Vagina (tissue), 2 donors: ENCODE data around the gene MDP1. TPM values are rescaled to one million over a fixed set of nuclear protein-coding genes. Genes with fewer than 3 reads are reported as not detected.

Experiments
- DNase-seq, 2 donors: peaks; one replicate each; pipeline ENCODE4 v3.0.0-alpha.2; 2017; ENCODE audit errors: extremely low spot score in 2 of 2
- H3K27ac ChIP-seq: fragments of 200-600 bp; sonication (generic); one replicate; pipeline ENCODE4 v1.5.1; 2019
- H3K27me3 ChIP-seq: fragments of 200-600 bp; sonication (generic); one replicate; pipeline ENCODE4 v1.5.1; 2019
- H3K36me3 ChIP-seq, 2 donors: fragments of 200-600 bp; sonication (generic); one replicate each; pipeline ENCODE4 v1.5.1; 2017 to 2019
- H3K4me1 ChIP-seq: fragments of 200-600 bp; sonication (generic); one replicate; pipeline ENCODE4 v1.5.1; 2019
- H3K4me3 ChIP-seq, 2 donors: fragments of 200-600 bp; sonication (generic); 1 replicate in 1 of 2; 2 replicates in 1 of 2; pipeline ENCODE4 v1.5.1; 2016 to 2019
- H3K9me3 ChIP-seq: fragments of 200-600 bp; sonication (generic); one replicate; pipeline ENCODE4 v1.5.1; 2019
- CTCF ChIP-seq, 3 experiments: fragments of 450-650 bp in 2 of 3; fragments of 200-600 bp in 1 of 3; sonication (generic) in 1 of 3; IDR thresholded peaks; one replicate each; pipeline ENCODE4 v1.5.1; 2017 to 2019; ENCODE audit warnings: antibody characterized with exemption in 3 of 3, mild to moderate bottlenecking in 2 of 3, moderate library complexity in 2 of 3
- POLR2A ChIP-seq, 2 donors: fragments of 450-650 bp; IDR thresholded peaks; one replicate each; pipeline ENCODE4 v1.6.1; 2017; ENCODE audit warnings: antibody characterized with exemption in 2 of 2, mild to moderate bottlenecking in 2 of 2, moderate library complexity in 2 of 2
- POLR2AphosphoS5 ChIP-seq, 2 donors: sonication (generic); formaldehyde crosslinking; IDR thresholded peaks; one replicate each; pipeline ENCODE4 v1.9.0; 2017; ENCODE audit warnings: antibody characterized with exemption in 2 of 2, mild to moderate bottlenecking in 2 of 2, low read depth in 1 of 2; ENCODE audit not compliant: insufficient read depth in 1 of 2
- intact Hi-C: fragments of 100-400 bp; cut with DNase I; formaldehyde crosslinking; loops from one replicate; pipeline ENCODE4 v1.15.1; 2023
- total RNA-seq: library from RNA; depleted of rRNA; stranded (reverse); fragments of >200 nt; gene quantifications from one replicate; pipeline ENCODE4 v1.2.3, GENCODE V29; 2016

MDP1 gene
- total RNA-seq, 1 donor from 2014 or later, result 32.7 TPM

- no peaks in the 10 kb centered on the region for H3K9me3 ChIP-seq
- H3K36me3 ChIP-seq, result peaks cover 0 to 26% of the 10 kb centered on the region in 2 donors
- H3K4me3 ChIP-seq, result no peak overlapping the region
- intact Hi-C loops, result no loop called here
- H3K27me3 ChIP-seq, result no peaks in the 10 kb centered on the region
- H3K27ac ChIP-seq, result no peak overlapping the region
- TF ChIP-seq POLR2AphosphoS5 (IDR thresholded peaks at IDR 0.05; ENCODE audit: insufficient read depth in 1 of 2, low read depth in 1 of 2) (no peak), POLR2A (IDR thresholded peaks at IDR 0.05) (no peak), CTCF (IDR thresholded peaks at IDR 0.05) (no peak)
- H3K4me1 ChIP-seq, result peaks cover 26% of the 10 kb centered on the region
- DNase-seq, result no peak
These were observed 25.4 kb downstream of the MDP1 start for GRCh38 chr14:24190416-24190815.

- intact Hi-C loops, result no loop called here
- Histone ChIP-seq H3K9me3 (no peaks in the 10 kb centered on the region), H3K4me1 (peaks cover 21% of the 10 kb centered on the region), H3K27me3 (no peaks in the 10 kb centered on the region), H3K36me3 (peaks cover 0 to 36% of the 10 kb centered on the region in 2 donors), H3K27ac (no peak overlapping the region), H3K4me3 (no peak overlapping the region)
- TF ChIP-seq CTCF (IDR thresholded peaks at IDR 0.05) (no peak), POLR2A (IDR thresholded peaks at IDR 0.05) (no peak), POLR2AphosphoS5 (IDR thresholded peaks at IDR 0.05; ENCODE audit: insufficient read depth in 1 of 2, low read depth in 1 of 2) (no peak)
- no peak for DNase-seq
These were observed 26.4 kb downstream of the MDP1 start for GRCh38 chr14:24189460-24189859.

GRCh38 chr14:24189059-24189375 is 26.8 kb downstream of the MDP1 start:
- DNase-seq, result no peak
- intact Hi-C loops, result no loop called here
- TF ChIP-seq POLR2A (IDR thresholded peaks at IDR 0.05), result no peak
- TF ChIP-seq POLR2AphosphoS5 (IDR thresholded peaks at IDR 0.05; ENCODE audit: insufficient read depth in 1 of 2, low read depth in 1 of 2), result no peak
- no peak for TF ChIP-seq CTCF (IDR thresholded peaks at IDR 0.05)
- no peak overlapping the region for H3K27ac ChIP-seq
- H3K4me1 ChIP-seq, result peaks cover 17% of the 10 kb centered on the region
- peak overlapping the region; percentile 50 to 82 for H3K4me3 ChIP-seq
- peaks cover 0 to 40% of the 10 kb centered on the region in 2 donors for H3K36me3 ChIP-seq
- H3K9me3 ChIP-seq, result no peaks in the 10 kb centered on the region
- H3K27me3 ChIP-seq, result no peaks in the 10 kb centered on the region

GRCh38 chr14:24188251-24189058 is 27.4 kb downstream of the MDP1 start, which contains the start of gene IPO4:
Gene IPO4 (minus strand): TSS chr14:24188816. CDS start chr14:24188787, 29 bp downstream.
- Histone ChIP-seq H3K9me3 (no peaks in the 10 kb centered on the region), H3K4me3 (peak within 1 kb of the TSS; percentile 50 to 82), H3K27ac (peak within 1 kb of the TSS; percentile 23), H3K36me3 (peaks cover 0 to 46% of the 10 kb centered on the region in 2 donors), H3K27me3 (no peaks in the 10 kb centered on the region), H3K4me1 (peaks cover 13% of the 10 kb centered on the region)
- DNase-seq, result peak in 1 of 2 donors; percentile 98
- peak in 1 of 2 donors; percentile 2 for TF ChIP-seq POLR2A (IDR thresholded peaks at IDR 0.05)
- TF ChIP-seq POLR2AphosphoS5 (IDR thresholded peaks at IDR 0.05; ENCODE audit: insufficient read depth in 1 of 2, low read depth in 1 of 2), result peak; percentile 83 to 98
- TF ChIP-seq CTCF (IDR thresholded peaks at IDR 0.05), result no peak
- intact Hi-C loops, result no loop called here

- TF ChIP-seq POLR2A (IDR thresholded peaks at IDR 0.05), result no peak
- no peak for TF ChIP-seq CTCF (IDR thresholded peaks at IDR 0.05)
- TF ChIP-seq POLR2AphosphoS5 (IDR thresholded peaks at IDR 0.05; ENCODE audit: insufficient read depth in 1 of 2, low read depth in 1 of 2), result no peak
- H3K4me1 ChIP-seq, result peaks cover 13% of the 10 kb centered on the region
- H3K27me3 ChIP-seq, result no peaks in the 10 kb centered on the region
- H3K27ac ChIP-seq, result no peak overlapping the region
- H3K36me3 ChIP-seq, result peaks cover 0 to 50% of the 10 kb centered on the region in 2 donors
- H3K9me3 ChIP-seq, result no peaks in the 10 kb centered on the region
- H3K4me3 ChIP-seq, result peak overlapping the region; percentile 50 to 82
- intact Hi-C loops, result no loop called here
- DNase-seq, result no peak
These were observed 28.3 kb downstream of the MDP1 start for GRCh38 chr14:24187539-24187915.
